SK-N-SH treated with all-trans-retinoic acid at 6 μM for 48 hours (cell line): ENCODE measurements around the gene ADAMTS9.

Experiments used
- ATAC-seq: fragments of 200-7000 bp; cut with Tn5 transposase; 3 replicates; pipeline ENCODE4 v1.9.1; 2020; ENCODE audit warnings: mild to moderate bottlenecking, moderate library complexity
- ARNTL ChIP-seq: fragments of 450-650 bp; formaldehyde crosslinking; IDR thresholded peaks from 2 replicates; pipeline ENCODE4 v1.5.0; 2020; ENCODE audit warnings: low read depth, mild to moderate bottlenecking, moderate library complexity, borderline replicate concordance
- BACH2 ChIP-seq: fragments of 250-450 bp; sonication (Bioruptor Pico); IDR thresholded peaks from 2 replicates; pipeline ENCODE4 v1.9.0; 2021; ENCODE audit warnings: mild to moderate bottlenecking, borderline replicate concordance
- CSDC2 ChIP-seq: fragments of 250-450 bp; sonication (Bioruptor Pico); IDR thresholded peaks from 2 replicates; pipeline ENCODE4 v1.5.0; 2020; ENCODE audit warnings: mild to moderate bottlenecking, moderate library complexity
- ESRRG ChIP-seq: fragments of 250-450 bp; sonication (Bioruptor Pico); IDR thresholded peaks from 2 replicates; pipeline ENCODE4 v1.6.1; 2021; ENCODE audit warnings: mild to moderate bottlenecking
- GLIS3 ChIP-seq: fragments of 250-450 bp; sonication (Bioruptor Pico); IDR thresholded peaks from 2 replicates; pipeline ENCODE4 v1.5.0; 2020; ENCODE audit warnings: mild to moderate bottlenecking, moderate library complexity
- ISL1 ChIP-seq: fragments of 250-450 bp; sonication (Bioruptor Pico); IDR thresholded peaks from 2 replicates; pipeline ENCODE4 v2.1.2; 2022; ENCODE audit warnings: mild to moderate bottlenecking, moderate library complexity
- OSR1 ChIP-seq: fragments of 250-450 bp; sonication (Bioruptor Pico); IDR thresholded peaks from 2 replicates; pipeline ENCODE4 v1.8.0; 2022; ENCODE audit warnings: moderate library complexity, mild to moderate bottlenecking, inconsistent platforms
- PATZ1 ChIP-seq: fragments of 250-450 bp; sonication (Bioruptor Pico); IDR thresholded peaks from 2 replicates; pipeline ENCODE4 v1.8.0; 2020; ENCODE audit warnings: mild to moderate bottlenecking, moderate library complexity, borderline replicate concordance
- POU6F1 ChIP-seq: fragments of 250-450 bp; sonication (Bioruptor Pico); IDR thresholded peaks from 2 replicates; pipeline ENCODE4 v1.8.0; 2021; ENCODE audit warnings: low read depth, mild to moderate bottlenecking, moderate library complexity, borderline replicate concordance
- PPARA ChIP-seq: fragments of 250-450 bp; sonication (Bioruptor Pico); IDR thresholded peaks from 2 replicates; pipeline ENCODE4 v1.5.0; 2020; ENCODE audit warnings: mild to moderate bottlenecking, borderline replicate concordance
- SNAI2 ChIP-seq: fragments of 250-450 bp; sonication (Bioruptor Pico); IDR thresholded peaks from 2 replicates; pipeline ENCODE4 v1.5.0; 2020; ENCODE audit warnings: mild to moderate bottlenecking, moderate library complexity
- TCF4 ChIP-seq: fragments of 250-450 bp; sonication (Bioruptor Pico); IDR thresholded peaks from 2 replicates; pipeline ENCODE4 v1.8.0; 2021; ENCODE audit warnings: mild to moderate bottlenecking, moderate library complexity, borderline replicate concordance
- TOX ChIP-seq: fragments of 250-450 bp; sonication (Bioruptor Pico); IDR thresholded peaks from 2 replicates; pipeline ENCODE4 v1.8.0; 2021; ENCODE audit warnings: mild to moderate bottlenecking, moderate library complexity, borderline replicate concordance
- TSHZ2 ChIP-seq: fragments of 250-450 bp; sonication (Bioruptor Pico); IDR thresholded peaks from 2 replicates; pipeline ENCODE4 v1.5.0; 2020; ENCODE audit warnings: mild to moderate bottlenecking, moderate library complexity
- ZC3H10 ChIP-seq: fragments of 250-450 bp; sonication (Bioruptor Pico); IDR thresholded peaks from 2 replicates; pipeline ENCODE4 v1.5.1; 2021; ENCODE audit warnings: mild to moderate bottlenecking, moderate library complexity
- ZFP3 ChIP-seq: fragments of 250-450 bp; sonication (Bioruptor Pico); IDR thresholded peaks from 2 replicates; pipeline ENCODE4 v1.5.0; 2020; ENCODE audit warnings: mild to moderate bottlenecking, moderate library complexity
- ZNF565 ChIP-seq: fragments of 450-650 bp; formaldehyde crosslinking; conservative IDR thresholded peaks from 2 replicates; pipeline ENCODE4 v1.5.0; 2020; ENCODE audit warnings: low read depth, mild to moderate bottlenecking, moderate library complexity
- ZNF70 ChIP-seq: fragments of 450-650 bp; formaldehyde crosslinking; IDR thresholded peaks from 2 replicates; pipeline ENCODE4 v1.5.0; 2020; ENCODE audit warnings: mild to moderate bottlenecking, moderate library complexity
- ZNF8 ChIP-seq: fragments of 450-650 bp; formaldehyde crosslinking; IDR thresholded peaks from 2 replicates; pipeline ENCODE4 v1.5.0; 2020; ENCODE audit warnings: mild to moderate bottlenecking, moderate library complexity
- TF ChIP-seq, protein P1 (sequence below): fragments of 250-450 bp; sonication (Bioruptor Pico); IDR thresholded peaks from 2 replicates; pipeline ENCODE4 v1.5.1; 2020; ENCODE audit warnings: low read depth, mild to moderate bottlenecking, moderate library complexity

Gene ADAMTS9

GRCh38 chr3:64717411-64717810 is 29.6 kb upstream of the ADAMTS9 start:
- no peak for TF ChIP-seq POU6F1
- TF ChIP-seq BACH2 (CRISPR knock-in tag) = no peak
- TF ChIP-seq TOX (CRISPR knock-in tag) = no peak
- no peak for TF ChIP-seq ARNTL
- no peak for TF ChIP-seq ZNF70 (CRISPR knock-in tag)
- TF ChIP-seq OSR1 (CRISPR knock-in tag) = no peak
- TF ChIP-seq, all 23 proteins: peak for 0
- ATAC-seq = no peak

- no peak for TF ChIP-seq SNAI2
- TF ChIP-seq GLIS3 (CRISPR knock-in tag) = no peak
- TF ChIP-seq PATZ1 (CRISPR knock-in tag) = no peak
- ATAC-seq = no peak
These were observed 28.4 kb upstream of the ADAMTS9 start for GRCh38 chr3:64716110-64716710.

DNA sequence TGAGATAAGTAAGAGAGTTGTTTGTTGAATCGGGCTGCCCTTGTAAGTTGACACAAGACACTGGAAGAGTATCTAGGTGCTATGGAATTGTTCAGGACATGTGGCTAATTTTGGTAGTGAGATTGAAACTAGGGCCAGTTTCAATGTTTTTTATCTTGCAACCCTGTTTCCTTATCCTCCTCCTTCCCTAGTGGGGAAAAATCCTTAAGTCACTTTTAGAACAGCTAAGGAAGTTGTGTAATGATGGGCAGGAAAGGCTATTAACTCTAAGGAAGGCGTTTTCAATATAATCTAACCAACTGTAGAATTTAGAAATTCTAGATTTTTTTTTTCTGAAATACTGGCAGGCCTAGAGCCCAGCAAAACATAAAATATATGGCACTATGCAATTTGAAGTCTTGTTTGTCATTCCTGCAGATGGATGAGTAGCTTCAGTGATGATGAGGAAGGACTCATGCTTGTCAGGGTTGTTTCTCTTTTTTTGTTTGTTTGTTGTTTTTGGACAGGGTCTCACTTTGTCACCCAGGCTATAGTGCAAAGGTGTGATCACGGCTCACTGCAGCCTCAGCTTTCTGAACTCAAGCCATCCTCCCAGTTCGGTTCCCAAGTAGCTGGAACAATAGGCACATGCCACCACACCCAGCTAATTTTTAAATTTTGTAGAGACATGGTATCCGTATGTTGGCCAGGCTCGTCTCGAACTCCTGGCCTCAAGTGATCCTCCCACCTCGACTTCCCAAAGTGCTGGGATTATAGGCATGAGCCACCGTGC is 27.6 kb upstream of the ADAMTS9 start:
- no peak for TF ChIP-seq ZNF8
- TF ChIP-seq PPARA (CRISPR knock-in tag) = no peak
- TF ChIP-seq TCF4 = no peak
- TF ChIP-seq PATZ1 (CRISPR knock-in tag) = no peak
- TF ChIP-seq GLIS3 (CRISPR knock-in tag) = no peak
- no peak for TF ChIP-seq CSDC2 (CRISPR knock-in tag)
- no peak for TF ChIP-seq SNAI2
- TF ChIP-seq ZNF565 (CRISPR knock-in tag) = no peak
- TF ChIP-seq TSHZ2 (CRISPR knock-in tag) = no peak
- TF ChIP-seq POU6F1 = no peak
- TF ChIP-seq ARNTL = no peak
- TF ChIP-seq ESRRG = no peak
- TF ChIP-seq ZNF70 (CRISPR knock-in tag) = no peak
- TF ChIP-seq ZC3H10 (CRISPR knock-in tag) = no peak
- TF ChIP-seq OSR1 (CRISPR knock-in tag) = no peak
- ATAC-seq = no peak

DNA sequence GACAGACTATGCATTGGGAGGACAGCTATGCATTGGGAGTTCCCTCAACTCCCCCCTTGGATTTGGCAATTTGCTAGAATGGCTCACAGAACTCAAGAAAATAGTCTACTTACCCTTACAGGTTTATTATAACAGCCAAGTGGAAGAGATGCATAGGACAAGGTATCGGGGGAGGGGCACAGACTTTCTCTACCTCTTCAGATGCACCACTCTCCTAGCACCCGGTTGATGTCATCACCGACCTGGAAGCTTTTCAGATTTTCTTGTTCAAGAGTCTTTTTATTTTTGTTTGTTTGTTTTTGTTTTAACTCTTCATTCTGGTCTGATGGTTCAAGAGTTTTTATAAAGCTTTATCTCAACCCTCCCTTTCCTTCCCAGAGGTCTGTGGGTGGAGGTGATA is 20.7 kb upstream of the ADAMTS9 start:
- no peak for ATAC-seq
- TF ChIP-seq ZFP3 (CRISPR knock-in tag) (no peak), TSHZ2 (CRISPR knock-in tag) (no peak), ZNF565 (CRISPR knock-in tag) (no peak), ESRRG (no peak), TOX (CRISPR knock-in tag) (no peak), SNAI2 (no peak), ISL1 (CRISPR knock-in tag) (no peak)
- TF ChIP-seq, protein P1, sequence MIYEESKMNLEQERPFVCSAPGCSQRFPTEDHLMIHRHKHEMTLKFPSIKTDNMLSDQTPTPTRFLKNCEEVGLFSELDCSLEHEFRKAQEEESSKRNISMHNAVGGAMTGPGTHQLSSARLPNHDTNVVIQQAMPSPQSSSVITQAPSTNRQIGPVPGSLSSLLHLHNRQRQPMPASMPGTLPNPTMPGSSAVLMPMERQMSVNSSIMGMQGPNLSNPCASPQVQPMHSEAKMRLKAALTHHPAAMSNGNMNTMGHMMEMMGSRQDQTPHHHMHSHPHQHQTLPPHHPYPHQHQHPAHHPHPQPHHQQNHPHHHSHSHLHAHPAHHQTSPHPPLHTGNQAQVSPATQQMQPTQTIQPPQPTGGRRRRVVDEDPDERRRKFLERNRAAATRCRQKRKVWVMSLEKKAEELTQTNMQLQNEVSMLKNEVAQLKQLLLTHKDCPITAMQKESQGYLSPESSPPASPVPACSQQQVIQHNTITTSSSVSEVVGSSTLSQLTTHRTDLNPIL (CRISPR knock-in tag) = no peak
